HEK293T (cell line): ENCODE data around the gene DLAT.
A peak's percentile ranks its signal among the peaks of the same experiment; 100 is the strongest.

Source experiments
- CTCF ChIA-PET: fragments of 350-600 bp; formaldehyde crosslinking; extraction: SDS; loops from one replicate; lab custom pipeline; 2021; ENCODE audit warnings: antibody characterized with exemption, inconsistent platforms; lab: Yijun Ruan, JAX
- POLR2A ChIA-PET: fragments of 350-600 bp; formaldehyde crosslinking; extraction: SDS; loops from one replicate; lab custom pipeline; 2020; ENCODE audit warnings: antibody characterized with exemption, inconsistent platforms; lab: Yijun Ruan, JAX
- DNase-seq: peaks from one replicate; pipeline ENCODE4 v3.0.0; 2012; ENCODE audit warnings: mixed read lengths; ENCODE audit errors: extremely low spot score
- ARNT ChIP-seq: fragments of 450-650 bp; IDR thresholded peaks from 2 replicates; pipeline ENCODE4 v1.6.1; 2017; ENCODE audit warnings: mild to moderate bottlenecking
- BHLHE40 ChIP-seq: fragments of 450-650 bp; IDR thresholded peaks from 2 replicates; pipeline ENCODE4 v1.6.1; 2016; ENCODE audit warnings: mild to moderate bottlenecking, moderate library complexity, borderline replicate concordance
- CTBP1 ChIP-seq: fragments of 450-650 bp; IDR thresholded peaks from 2 replicates; pipeline ENCODE4 v1.6.1; 2016; ENCODE audit warnings: borderline replicate concordance
- ELF4 ChIP-seq: fragments of 450-650 bp; IDR thresholded peaks from 2 replicates; pipeline ENCODE4 v1.6.1; 2017; ENCODE audit warnings: antibody characterized with exemption
- FOXA1 ChIP-seq: fragments of 450-650 bp; IDR thresholded peaks from 2 replicates; pipeline ENCODE4 v1.6.1; 2016; ENCODE audit warnings: mild to moderate bottlenecking
- FOXK2 ChIP-seq: fragments of 450-650 bp; IDR thresholded peaks from 2 replicates; pipeline ENCODE4 v1.6.1; 2016; ENCODE audit warnings: mild to moderate bottlenecking
- FOXM1 ChIP-seq: fragments of 450-650 bp; IDR thresholded peaks from 2 replicates; pipeline ENCODE4 v1.6.1; 2017; ENCODE audit warnings: mild to moderate bottlenecking, borderline replicate concordance
- HDGF ChIP-seq: fragments of 450-650 bp; IDR thresholded peaks from 2 replicates; pipeline ENCODE4 v1.6.1; 2017; ENCODE audit warnings: antibody characterized with exemption, borderline replicate concordance
- L3MBTL2 ChIP-seq: fragments of 450-650 bp; conservative IDR thresholded peaks from 2 replicates; pipeline ENCODE4 v1.6.1; 2016; ENCODE audit warnings: mild to moderate bottlenecking
- LEF1 ChIP-seq: fragments of 450-650 bp; IDR thresholded peaks from 2 replicates; pipeline ENCODE4 v1.6.1; 2017; ENCODE audit warnings: mild to moderate bottlenecking, borderline replicate concordance
- NFRKB ChIP-seq: fragments of 450-650 bp; IDR thresholded peaks from 2 replicates; pipeline ENCODE4 v1.6.1; 2016; ENCODE audit warnings: mild to moderate bottlenecking, moderate library complexity
- SP1 ChIP-seq: fragments of 450-650 bp; IDR thresholded peaks from 2 replicates; pipeline ENCODE4 v1.6.1; 2017
- SUZ12 ChIP-seq: fragments of 450-650 bp; IDR thresholded peaks from 2 replicates; pipeline ENCODE4 v1.6.1; 2016; ENCODE audit warnings: mild to moderate bottlenecking
- TARDBP ChIP-seq: fragments of 450-650 bp; IDR thresholded peaks from 2 replicates; pipeline ENCODE4 v1.6.1; 2016
- ZNF384 ChIP-seq: fragments of 450-650 bp; IDR thresholded peaks from 2 replicates; pipeline ENCODE4 v1.6.1; 2016
- TF ChIP-seq, protein P1 (sequence below): fragments of 450-650 bp; IDR thresholded peaks from 2 replicates; pipeline ENCODE4 v1.6.1; 2016

Gene DLAT

DNA sequence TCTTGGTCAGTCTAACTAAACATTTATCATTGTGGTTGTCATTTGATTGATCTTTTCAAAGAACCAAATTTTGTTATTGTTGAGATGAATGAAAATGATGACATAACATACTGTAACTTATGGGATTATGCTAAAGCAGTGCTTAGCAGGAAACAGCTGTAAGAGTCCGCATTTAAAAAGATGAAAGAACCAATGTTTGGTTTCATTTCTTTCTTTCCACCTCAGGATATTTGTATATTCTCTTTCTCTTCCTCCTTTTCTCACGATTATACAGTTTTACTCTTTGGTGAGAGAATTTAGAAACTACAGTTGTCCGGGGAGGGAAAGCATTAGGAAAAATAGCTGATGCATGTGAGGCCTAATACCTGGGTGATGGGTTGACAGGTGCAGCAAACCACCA, 25.5 kb downstream of the DLAT start:
- POLR2A ChIA-PET, result no interaction called here
- CTCF ChIA-PET, result no interaction called here
- no peak for DNase-seq

DNA sequence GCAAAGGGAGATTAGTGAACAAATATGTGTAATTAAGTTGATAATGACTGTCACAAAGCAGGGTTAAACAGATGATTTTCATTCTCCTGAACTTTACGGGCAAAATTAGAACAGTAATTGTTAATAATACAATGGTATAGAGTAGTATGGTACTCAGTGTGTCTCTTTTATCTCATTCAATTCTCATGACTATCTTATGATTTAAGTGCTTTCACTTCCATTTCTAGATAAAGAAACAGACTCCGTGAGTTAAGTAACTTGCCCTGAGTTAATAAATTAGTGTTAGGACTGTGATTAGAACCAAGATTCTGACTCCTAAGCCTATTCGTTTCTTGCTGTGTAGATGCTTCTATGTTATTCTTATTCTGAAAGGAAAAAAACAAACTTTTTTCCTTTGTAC, 26.6 kb downstream of the DLAT start:
- CTCF ChIA-PET, result no interaction called here
- TF ChIP-seq BHLHE40, result no peak
- TF ChIP-seq L3MBTL2, result no peak
- no peak for TF ChIP-seq TARDBP
- no peak for TF ChIP-seq ZNF384
- TF ChIP-seq ELF4, result no peak
- no peak for TF ChIP-seq FOXA1
- no peak for DNase-seq
- POLR2A ChIA-PET, result no interaction called here

More for the DNA sequence above, 25.5 kb downstream of the DLAT start:
- no peak for TF ChIP-seq L3MBTL2
- TF ChIP-seq TARDBP, result no peak
- TF ChIP-seq, protein P1, sequence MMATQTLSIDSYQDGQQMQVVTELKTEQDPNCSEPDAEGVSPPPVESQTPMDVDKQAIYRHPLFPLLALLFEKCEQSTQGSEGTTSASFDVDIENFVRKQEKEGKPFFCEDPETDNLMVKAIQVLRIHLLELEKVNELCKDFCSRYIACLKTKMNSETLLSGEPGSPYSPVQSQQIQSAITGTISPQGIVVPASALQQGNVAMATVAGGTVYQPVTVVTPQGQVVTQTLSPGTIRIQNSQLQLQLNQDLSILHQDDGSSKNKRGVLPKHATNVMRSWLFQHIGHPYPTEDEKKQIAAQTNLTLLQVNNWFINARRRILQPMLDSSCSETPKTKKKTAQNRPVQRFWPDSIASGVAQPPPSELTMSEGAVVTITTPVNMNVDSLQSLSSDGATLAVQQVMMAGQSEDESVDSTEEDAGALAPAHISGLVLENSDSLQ, result no peak
- no peak for TF ChIP-seq BHLHE40
- no peak for TF ChIP-seq LEF1
- no peak for TF ChIP-seq CTBP1
- TF ChIP-seq FOXM1, result no peak

DNA sequence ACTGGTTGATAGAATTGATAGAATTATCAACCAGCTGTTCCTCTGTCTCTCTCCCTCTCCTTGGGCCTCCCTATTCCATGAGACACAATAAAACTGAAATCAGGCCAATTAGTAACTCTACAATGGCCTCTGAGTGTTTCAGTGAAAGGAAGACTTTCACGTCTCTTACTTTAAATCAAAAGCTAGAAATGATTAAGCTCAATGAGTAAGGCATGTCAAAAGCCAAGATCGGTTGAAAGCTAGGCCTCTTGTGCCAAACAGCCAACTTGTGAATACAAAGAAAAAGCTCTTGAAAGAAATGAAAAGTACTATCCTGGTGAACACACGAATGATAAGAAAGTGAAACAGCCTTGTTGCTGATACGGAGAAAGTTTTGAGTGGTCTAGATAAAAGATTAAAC, 32.0 kb downstream of the DLAT start:
- CTCF ChIA-PET, result interaction anchor here (1.2 kb wide), 1 partner anchor 57 kb away, joined by 4 read pairs; no protein-coding TSS in a partner anchor
- no peak for DNase-seq
- POLR2A ChIA-PET, result interaction anchor here (0.8 kb wide), 1 partner anchor 18 kb away, joined by 3 read pairs; no protein-coding TSS in a partner anchor
- TF ChIP-seq FOXM1 (no peak), TARDBP (no peak), BHLHE40 (no peak)

DNA sequence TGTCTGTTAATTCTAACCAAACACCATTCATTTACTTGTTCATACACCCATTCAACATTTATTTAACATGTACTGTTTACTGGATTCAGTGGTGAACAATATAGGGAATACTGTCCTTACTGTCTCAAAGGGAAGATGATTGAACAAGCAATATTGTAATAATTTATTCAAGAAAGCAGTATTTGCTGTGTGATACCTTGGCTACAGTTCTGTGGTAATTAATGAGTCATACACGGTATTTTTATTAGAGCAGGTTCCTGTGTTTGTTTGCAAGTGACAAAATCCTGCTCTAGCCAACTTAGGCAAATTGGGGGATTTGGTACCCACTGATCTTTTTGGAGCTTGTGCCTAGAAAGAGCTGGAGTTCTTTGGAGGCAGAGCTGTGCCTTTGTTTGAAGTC, 32.9 kb downstream of the DLAT start:
- CTCF ChIA-PET, result interaction anchor here (1.2 kb wide), 1 partner anchor 56 kb away, joined by 4 read pairs; no protein-coding TSS in a partner anchor

DNA sequence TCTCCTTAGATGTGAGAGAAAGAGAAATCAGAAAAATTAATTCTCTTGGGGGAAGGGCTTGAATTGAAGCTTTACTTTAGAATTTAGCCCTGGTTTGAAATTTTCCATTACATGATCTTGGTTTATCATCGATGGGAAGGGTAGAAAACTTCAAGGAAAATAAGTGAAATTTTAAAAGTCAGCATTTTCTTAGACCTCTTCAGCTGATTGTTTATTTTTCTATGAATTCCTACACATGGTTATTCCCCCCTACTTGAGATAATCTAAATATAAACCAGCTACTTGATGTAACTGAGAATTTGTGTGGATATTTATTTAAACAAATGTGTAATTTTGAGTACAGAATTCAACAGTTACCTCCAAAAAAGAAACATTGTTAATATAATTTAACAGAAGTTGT, 37.7 kb downstream of the DLAT start:
- ChIA-PET POLR2A (no interaction called here), CTCF (no interaction called here)
- TF ChIP-seq FOXK2 (no peak), CTBP1 (no peak), FOXM1 (no peak)
- DNase-seq, result no peak

More for the DNA sequence above, 32.9 kb downstream of the DLAT start:
- POLR2A ChIA-PET, result no interaction called here
- DNase-seq, result no peak
- no peak for TF ChIP-seq CTBP1
- TF ChIP-seq LEF1, result no peak
- no peak for TF ChIP-seq SUZ12
- TF ChIP-seq, protein P1, result no peak
- TF ChIP-seq FOXK2, result no peak
- no peak for TF ChIP-seq FOXM1

DNA sequence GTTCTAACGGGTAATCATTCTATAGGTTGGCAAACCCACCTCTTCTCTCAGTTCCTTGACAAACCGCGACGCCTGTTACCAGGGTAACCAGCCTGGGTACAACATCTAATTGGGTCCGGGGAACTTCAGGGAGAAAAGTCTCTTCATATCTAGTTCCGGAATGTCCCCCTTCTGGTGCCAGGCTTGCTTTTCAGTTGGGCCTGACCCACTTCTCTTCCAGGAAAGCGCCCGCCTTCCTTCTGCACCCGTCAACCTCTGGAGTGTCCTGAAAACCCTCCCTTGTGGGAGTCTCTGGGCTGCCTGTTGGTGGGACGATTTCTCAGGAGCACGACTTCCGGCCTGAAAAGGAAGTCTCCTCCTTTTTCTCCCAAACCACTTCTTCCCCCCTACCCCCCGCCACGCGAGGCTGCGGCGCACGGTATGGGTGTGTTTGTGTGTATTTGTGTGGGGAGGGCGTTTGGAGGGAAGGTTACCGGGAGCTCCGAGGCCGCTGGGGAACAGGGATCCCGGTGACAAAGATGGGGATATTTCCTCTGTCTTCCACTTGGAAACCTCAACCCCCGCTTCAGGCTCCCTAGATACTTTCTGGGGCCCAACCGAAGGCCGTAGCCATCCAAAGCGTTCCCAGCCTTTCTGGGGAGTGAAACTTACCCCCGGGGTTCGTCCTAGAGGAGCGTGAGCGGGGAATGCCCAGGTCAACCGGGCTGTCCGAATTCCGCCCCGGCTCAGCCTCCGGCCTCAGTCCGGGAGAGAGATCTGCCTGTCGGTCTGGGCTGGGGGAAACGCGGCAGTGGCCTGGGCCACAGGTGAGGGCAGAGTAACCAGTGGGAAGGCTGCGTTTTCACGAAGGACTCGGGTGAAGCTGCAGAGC, 49.0 kb downstream of the DLAT start, which contains the start of the genes NKAPD1 and PIH1D2:
Gene NKAPD1, plus strand, starts transcription at position 359 of the 871 bp plus-strand sequence. CDS start 1,276 bp downstream, outside the sequence.
Gene PIH1D2, minus strand, starts transcription at position 77 of the 871 bp plus-strand sequence. CDS start 843 bp downstream, outside the sequence.
- CTCF ChIA-PET, result interaction anchor here (0.6 kb wide), 1 partner anchor 45 kb away, joined by 3 read pairs; no protein-coding TSS in a partner anchor
- TF ChIP-seq L3MBTL2 (no peak; the same call in none of the 2 replicates), TARDBP (no peak), SUZ12 (no peak), ARNT (no peak), LEF1 (no peak), FOXA1 (no peak), ZNF384 (no peak), NFRKB (no peak), FOXK2 (no peak), CTBP1 (peak; percentile 92), SP1 (no peak), FOXM1 (no peak), ELF4 (0 out of 2 replicates have a peak, but pooled peaks have one; percentile 18), HDGF (no peak), BHLHE40 (no peak)
- TF ChIP-seq, protein P1, result peak; percentile 63
- DNase-seq, result peak; percentile 80
- POLR2A ChIA-PET, result interaction anchor here (0.7 kb wide), 1 partner anchor 17 kb away, joined by 3 read pairs; no protein-coding TSS in a partner anchor
